ENCODE measurements around the gene MICAL3. TPM values are rescaled to one million over a fixed set of nuclear protein-coding genes. Genes with fewer than 3 reads are reported as not detected.
A peak's percentile ranks its signal among the peaks of the same experiment; 100 is the strongest.

The MICAL3 gene
- total RNA-seq, 2 donors from 2014 or later = 33.6 to 34.0 TPM

DNA sequence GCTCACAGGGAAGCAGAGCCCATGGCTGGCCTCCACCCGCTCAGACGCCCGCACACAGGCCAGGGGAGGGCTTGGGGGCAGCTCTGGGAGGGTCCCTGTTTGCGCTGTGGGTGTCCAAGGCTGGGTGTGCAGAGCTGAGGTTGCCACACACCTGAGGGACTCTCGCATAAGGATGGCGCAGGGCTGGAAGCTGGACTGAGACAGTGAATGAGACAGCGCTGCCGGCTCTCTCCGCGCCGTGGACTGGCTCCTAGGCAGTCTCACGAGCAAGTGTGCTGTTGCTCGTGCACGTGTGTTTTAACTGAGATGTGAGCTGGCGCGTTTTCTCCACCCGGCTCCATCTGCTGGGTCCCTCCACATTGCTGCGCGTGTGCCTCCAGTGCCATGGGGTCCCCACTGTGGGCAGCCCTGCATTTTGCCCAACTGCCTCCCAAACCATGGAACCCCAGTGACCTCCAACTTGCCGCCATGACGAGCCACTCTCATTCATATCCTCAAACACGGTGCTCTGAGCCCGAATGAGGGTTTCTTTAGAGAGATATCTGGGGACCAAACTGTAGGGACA lies 245.9 kb downstream of the MICAL3 start:
- no peaks in the 10 kb centered on the region for H3K27me3 ChIP-seq
- peaks cover 10% of the 10 kb centered on the region for H3K4me1 ChIP-seq
- no peaks in the 10 kb centered on the region for H3K9me3 ChIP-seq
- no peak overlapping the region for H3K4me3 ChIP-seq
- H3K36me3 ChIP-seq (replicated peaks in 1 of 2; ENCODE audit: insufficient read depth in 1 of 2, low read depth in 2 of 2) = no peaks in the 10 kb centered on the region
- no peak for TF ChIP-seq POLR2A (IDR thresholded peaks at IDR 0.05)
- TF ChIP-seq, protein P1, sequence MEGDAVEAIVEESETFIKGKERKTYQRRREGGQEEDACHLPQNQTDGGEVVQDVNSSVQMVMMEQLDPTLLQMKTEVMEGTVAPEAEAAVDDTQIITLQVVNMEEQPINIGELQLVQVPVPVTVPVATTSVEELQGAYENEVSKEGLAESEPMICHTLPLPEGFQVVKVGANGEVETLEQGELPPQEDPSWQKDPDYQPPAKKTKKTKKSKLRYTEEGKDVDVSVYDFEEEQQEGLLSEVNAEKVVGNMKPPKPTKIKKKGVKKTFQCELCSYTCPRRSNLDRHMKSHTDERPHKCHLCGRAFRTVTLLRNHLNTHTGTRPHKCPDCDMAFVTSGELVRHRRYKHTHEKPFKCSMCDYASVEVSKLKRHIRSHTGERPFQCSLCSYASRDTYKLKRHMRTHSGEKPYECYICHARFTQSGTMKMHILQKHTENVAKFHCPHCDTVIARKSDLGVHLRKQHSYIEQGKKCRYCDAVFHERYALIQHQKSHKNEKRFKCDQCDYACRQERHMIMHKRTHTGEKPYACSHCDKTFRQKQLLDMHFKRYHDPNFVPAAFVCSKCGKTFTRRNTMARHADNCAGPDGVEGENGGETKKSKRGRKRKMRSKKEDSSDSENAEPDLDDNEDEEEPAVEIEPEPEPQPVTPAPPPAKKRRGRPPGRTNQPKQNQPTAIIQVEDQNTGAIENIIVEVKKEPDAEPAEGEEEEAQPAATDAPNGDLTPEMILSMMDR (IDR thresholded peaks at IDR 0.05) = no peak
- no peak for DNase-seq
- whole genome bisulfite sequencing, 2 donors = 80 to 87% methylated on average over 11 to 23 of the region's 23 CpGs
- H3K27ac ChIP-seq = no peak overlapping the region
- intact Hi-C loops (cut with DNase I) = no loop called here
- ATAC-seq = no peak

DNA sequence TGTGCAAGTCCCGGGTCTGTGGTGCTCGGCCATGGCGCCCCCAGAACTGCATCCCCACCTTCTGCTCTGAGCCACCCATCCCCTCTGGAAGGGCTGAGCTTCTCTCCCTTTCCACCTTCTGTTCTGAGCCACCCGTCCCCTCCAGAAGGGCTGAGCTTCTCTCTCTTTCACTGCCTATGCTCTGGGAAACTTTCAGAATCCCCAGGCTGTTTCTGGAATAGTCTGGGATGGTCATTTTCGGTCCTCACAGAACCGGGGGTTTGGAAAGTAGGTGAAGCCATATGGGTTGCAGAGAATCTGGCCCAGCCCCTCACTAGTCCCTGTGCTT lies 246.7 kb downstream of the MICAL3 start:
- intact Hi-C loops (cut with DNase I) = no loop called here
- Histone ChIP-seq H3K4me3 (no peak overlapping the region), H3K27me3 (no peaks in the 10 kb centered on the region), H3K4me1 (peaks cover 18% of the 10 kb centered on the region), H3K27ac (peak overlapping the region in 2 of 4 donors; percentile 61 to 72), H3K36me3 (replicated peaks in 1 of 2; ENCODE audit: insufficient read depth in 1 of 2, low read depth in 2 of 2) (no peaks in the 10 kb centered on the region), H3K9me3 (no peaks in the 10 kb centered on the region)
- DNase-seq (no peak), ATAC-seq (no peak)
- WGBS, 2 donors = 44% methylated on average over 6 of the region's 6 CpGs
- TF ChIP-seq, protein P1 (IDR thresholded peaks at IDR 0.05) = no peak
- no peak for TF ChIP-seq POLR2A (IDR thresholded peaks at IDR 0.05)

DNA sequence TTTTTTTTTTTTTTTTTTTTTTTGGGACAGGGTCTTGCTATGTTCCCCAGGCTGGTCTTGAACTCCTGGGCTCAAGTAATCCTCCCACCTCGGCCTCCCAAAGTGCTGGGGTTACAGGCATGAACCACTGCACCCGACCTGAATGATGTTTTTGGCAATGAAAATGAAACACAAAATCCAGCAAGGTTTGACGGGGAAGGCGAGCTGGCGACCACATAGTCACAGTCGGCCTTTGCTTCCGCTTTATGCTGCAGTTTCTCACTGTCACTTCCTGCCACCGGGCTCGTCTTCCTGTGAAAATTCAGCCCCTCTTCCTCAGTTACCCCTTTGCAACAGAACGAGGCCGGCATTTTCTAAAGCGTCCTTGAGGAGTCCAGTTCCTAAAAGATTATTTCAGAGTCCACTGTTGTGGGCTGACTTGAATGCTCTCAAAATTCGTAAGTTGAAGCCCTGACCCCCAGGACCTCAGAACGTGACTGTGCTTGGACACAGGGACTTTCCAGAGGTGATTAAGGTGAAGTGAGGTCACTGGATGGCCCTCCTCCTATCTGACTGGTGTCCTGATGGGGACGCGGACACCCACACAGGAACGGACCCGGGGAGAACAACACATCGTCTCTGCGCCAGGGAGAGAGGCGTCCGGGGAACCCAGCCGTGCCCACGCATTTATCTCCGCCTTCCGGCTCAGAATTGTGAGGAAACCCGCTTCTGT lies 247.2 kb downstream of the MICAL3 start:
- Histone ChIP-seq H3K4me3 (no peak overlapping the region), H3K27me3 (no peaks in the 10 kb centered on the region), H3K36me3 (replicated peaks in 1 of 2; ENCODE audit: insufficient read depth in 1 of 2, low read depth in 2 of 2) (no peaks in the 10 kb centered on the region), H3K27ac (peak overlapping the region in 2 of 4 donors; percentile 61 to 72), H3K4me1 (peaks cover 20% of the 10 kb centered on the region), H3K9me3 (no peaks in the 10 kb centered on the region)
- intact Hi-C loops (cut with DNase I) = no loop called here
- TF ChIP-seq, protein P1 (IDR thresholded peaks at IDR 0.05) = no peak
- TF ChIP-seq POLR2A (IDR thresholded peaks at IDR 0.05) = peak in 2 of 3 donors; percentile 17 to 19
- peak in 1 of 4 donors; percentile 53 for DNase-seq
- 45 to 53% methylated on average over 27 of the region's 27 CpGs for WGBS, 2 donors
- ATAC-seq = no peak

DNA sequence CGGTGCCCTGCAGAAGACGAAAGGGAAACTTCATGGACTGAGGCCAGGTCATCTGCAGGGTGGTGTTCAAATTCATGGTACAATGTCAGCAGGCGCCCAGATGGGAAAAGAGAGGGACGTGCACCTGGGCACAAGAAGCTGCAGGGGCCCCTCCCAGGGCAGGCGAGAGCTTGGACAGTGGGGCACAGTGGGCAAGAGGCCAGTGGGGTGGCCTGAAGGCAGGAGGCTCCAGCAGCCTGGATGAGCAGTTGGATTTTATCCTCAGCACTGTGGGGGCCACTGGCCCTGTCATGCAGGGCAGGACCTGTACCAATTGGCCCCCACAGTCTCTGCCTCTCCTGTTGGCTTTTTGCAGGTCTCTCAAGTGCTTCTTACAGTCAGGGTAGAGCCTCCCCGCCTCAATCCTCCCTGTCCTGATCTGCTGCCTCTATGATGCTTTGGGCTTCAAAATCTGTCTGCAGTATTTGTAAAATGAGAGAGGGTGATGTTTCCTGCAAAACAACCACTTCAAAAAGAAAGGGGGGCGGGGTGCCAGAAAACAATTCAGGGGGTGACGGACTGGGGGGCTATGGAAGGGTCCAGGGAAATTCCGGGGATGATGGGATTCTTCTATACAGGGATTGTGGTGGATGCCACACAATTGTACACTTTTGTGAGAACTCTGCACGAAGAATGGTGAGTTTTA lies 248.4 kb downstream of the MICAL3 start:
- H3K9me3 ChIP-seq = no peaks in the 10 kb centered on the region
- H3K27me3 ChIP-seq = no peaks in the 10 kb centered on the region
- DNase-seq (no peak), ATAC-seq (no peak)
- 77 to 82% methylated on average over 10 of the region's 10 CpGs for WGBS, 2 donors
- no peak overlapping the region for H3K4me3 ChIP-seq
- peaks cover 13% of the 10 kb centered on the region for H3K4me1 ChIP-seq
- no peak overlapping the region for H3K27ac ChIP-seq
- TF ChIP-seq POLR2A (IDR thresholded peaks at IDR 0.05) = no peak
- TF ChIP-seq, protein P1 (IDR thresholded peaks at IDR 0.05) = no peak
- intact Hi-C loops (cut with DNase I) = no loop called here
- H3K36me3 ChIP-seq (replicated peaks in 1 of 2; ENCODE audit: insufficient read depth in 1 of 2, low read depth in 2 of 2) = no peaks in the 10 kb centered on the region
